Colonic mucosa (tissue), 4 donors: ENCODE measurements around the gene STEAP2. TPM values are rescaled to one million over a fixed set of nuclear protein-coding genes. Genes with fewer than 3 reads are reported as not detected.

Source experiments
- DNase-seq: peaks from one replicate; pipeline ENCODE4 v3.0.0-alpha.2; 2020
- H3K27ac ChIP-seq: fragments of 200-600 bp; one replicate; pipeline ENCODE4 v1.8.0; 2021
- H3K27me3 ChIP-seq: fragments of 200-600 bp; one replicate; pipeline ENCODE4 v1.8.0; 2021
- H3K36me3 ChIP-seq: fragments of 200-600 bp; one replicate; pipeline ENCODE4 v1.8.0; 2021
- H3K4me1 ChIP-seq: fragments of 200-600 bp; one replicate; pipeline ENCODE4 v1.8.0; 2021; ENCODE audit warnings: mild to moderate bottlenecking
- H3K4me3 ChIP-seq: fragments of 200-600 bp; one replicate; pipeline ENCODE4 v1.8.0; 2021
- H3K9ac ChIP-seq, 2 donors: one replicate each; pipeline ENCODE4 v1.7.0; 2013; ENCODE audit warnings: control low read depth in 2 of 2, low read depth in 2 of 2, low read length in 2 of 2
- H3K9me3 ChIP-seq: fragments of 200-600 bp; one replicate; pipeline ENCODE4 v1.8.0; 2021
- intact Hi-C: fragments of 100-400 bp; cut with DNase I; formaldehyde crosslinking; loops from one replicate; pipeline ENCODE4 v1.14.1; 2022
- total RNA-seq, 2 donors: library from RNA; stranded (reverse); fragmentation: NEBNext Ultra II Directional in 1 of 2; extraction: Animal tissue kit (Norgen Biotek cat#: 25700) in 1 of 2; gene quantifications; one replicate each; pipeline ENCODE4 v1.2.1, GENCODE V29; 2021
- TF ChIP-seq, protein P1 (sequence below): fragments of 200-600 bp; IDR thresholded peaks from one replicate; pipeline ENCODE4 v1.8.0; 2022; ENCODE audit warnings: antibody characterized with exemption, mild to moderate bottlenecking
- donor health status: healthy.
- donor health status: DM: no; HTN: no; CAD: no.
- donor health status: DM: no; HTN: no; CAD: no.

STEAP2 gene
- total RNA-seq, 2 donors from 2014 or later: 19.7 to 27.3 TPM

GRCh38 chr7:90169891-90170290, 41.6 kb upstream of the STEAP2 start:
- Histone ChIP-seq H3K4me3 (no peak overlapping the region), H3K9me3 (no peaks in the 10 kb centered on the region), H3K4me1 (no peaks in the 10 kb centered on the region), H3K9ac (no peak overlapping the region), H3K27me3 (no peaks in the 10 kb centered on the region), H3K36me3 (no peaks in the 10 kb centered on the region), H3K27ac (no peak overlapping the region)
- intact Hi-C loops: no loop called here
- TF ChIP-seq, protein P1, sequence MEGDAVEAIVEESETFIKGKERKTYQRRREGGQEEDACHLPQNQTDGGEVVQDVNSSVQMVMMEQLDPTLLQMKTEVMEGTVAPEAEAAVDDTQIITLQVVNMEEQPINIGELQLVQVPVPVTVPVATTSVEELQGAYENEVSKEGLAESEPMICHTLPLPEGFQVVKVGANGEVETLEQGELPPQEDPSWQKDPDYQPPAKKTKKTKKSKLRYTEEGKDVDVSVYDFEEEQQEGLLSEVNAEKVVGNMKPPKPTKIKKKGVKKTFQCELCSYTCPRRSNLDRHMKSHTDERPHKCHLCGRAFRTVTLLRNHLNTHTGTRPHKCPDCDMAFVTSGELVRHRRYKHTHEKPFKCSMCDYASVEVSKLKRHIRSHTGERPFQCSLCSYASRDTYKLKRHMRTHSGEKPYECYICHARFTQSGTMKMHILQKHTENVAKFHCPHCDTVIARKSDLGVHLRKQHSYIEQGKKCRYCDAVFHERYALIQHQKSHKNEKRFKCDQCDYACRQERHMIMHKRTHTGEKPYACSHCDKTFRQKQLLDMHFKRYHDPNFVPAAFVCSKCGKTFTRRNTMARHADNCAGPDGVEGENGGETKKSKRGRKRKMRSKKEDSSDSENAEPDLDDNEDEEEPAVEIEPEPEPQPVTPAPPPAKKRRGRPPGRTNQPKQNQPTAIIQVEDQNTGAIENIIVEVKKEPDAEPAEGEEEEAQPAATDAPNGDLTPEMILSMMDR: no peak
- no peak for DNase-seq

GRCh38 chr7:90172121-90172520, 39.4 kb upstream of the STEAP2 start:
- no peaks in the 10 kb centered on the region for H3K4me1 ChIP-seq
- intact Hi-C loops: no loop called here
- peak overlapping the region; percentile 25 for H3K27ac ChIP-seq

DNA sequence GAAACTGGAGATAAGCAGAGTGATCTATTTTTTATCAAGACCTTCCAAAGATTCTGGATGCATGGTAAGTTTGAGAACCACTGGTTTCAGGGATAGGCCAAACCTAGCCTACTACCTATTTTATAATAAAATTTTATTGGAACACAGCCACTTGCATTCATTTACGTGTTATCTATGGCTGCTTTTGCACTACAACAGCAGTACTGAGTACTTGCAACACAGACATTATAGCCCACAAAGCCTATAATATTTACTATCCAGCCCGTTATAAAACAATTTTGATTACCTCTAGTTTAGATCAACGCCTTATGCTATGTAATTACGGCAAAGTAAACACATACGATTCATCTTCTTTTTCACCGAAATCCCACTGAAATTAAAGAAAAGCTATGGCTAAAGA, 38.9 kb upstream of the STEAP2 start:
- intact Hi-C loops: no loop called here
- no peak for DNase-seq
- Histone ChIP-seq H3K4me1 (no peaks in the 10 kb centered on the region), H3K9me3 (no peaks in the 10 kb centered on the region), H3K36me3 (no peaks in the 10 kb centered on the region), H3K4me3 (no peak overlapping the region), H3K27me3 (no peaks in the 10 kb centered on the region), H3K9ac (no peak overlapping the region), H3K27ac (peak overlapping the region; percentile 25)
- TF ChIP-seq, protein P1: no peak

More at GRCh38 chr7:90172121-90172520, 39.4 kb upstream of the STEAP2 start:
- no peak for DNase-seq
- TF ChIP-seq, protein P1: no peak
- no peaks in the 10 kb centered on the region for H3K27me3 ChIP-seq
- H3K36me3 ChIP-seq: no peaks in the 10 kb centered on the region
- no peak overlapping the region for H3K9ac ChIP-seq
- no peak overlapping the region for H3K4me3 ChIP-seq
- no peaks in the 10 kb centered on the region for H3K9me3 ChIP-seq

GRCh38 chr7:90173127-90173844, 38.3 kb upstream of the STEAP2 start:
- H3K9ac ChIP-seq: peak overlapping the region in 1 of 2 donors; percentile 38
- no peaks in the 10 kb centered on the region for H3K36me3 ChIP-seq
- no peaks in the 10 kb centered on the region for H3K4me1 ChIP-seq
- no peak overlapping the region for H3K4me3 ChIP-seq
- TF ChIP-seq, protein P1: no peak
- H3K27ac ChIP-seq: peak overlapping the region; percentile 25
- H3K9me3 ChIP-seq: no peaks in the 10 kb centered on the region
- no peak for DNase-seq
- no peaks in the 10 kb centered on the region for H3K27me3 ChIP-seq
- intact Hi-C loops: no loop called here

GRCh38 chr7:90175667-90176066, 35.9 kb upstream of the STEAP2 start:
- H3K9ac ChIP-seq: no peak overlapping the region

More at GRCh38 chr7:90175667-90176066, 35.9 kb upstream of the STEAP2 start:
- Histone ChIP-seq H3K27ac (no peak overlapping the region), H3K27me3 (no peaks in the 10 kb centered on the region), H3K9me3 (no peaks in the 10 kb centered on the region), H3K4me1 (no peaks in the 10 kb centered on the region), H3K36me3 (no peaks in the 10 kb centered on the region), H3K4me3 (no peak overlapping the region)
- DNase-seq: no peak
- intact Hi-C loops: no loop called here
- TF ChIP-seq, protein P1: no peak
